Measurements from ENCODE around the gene LANCL2. TPM values are rescaled to one million over a fixed set of nuclear protein-coding genes. Genes with fewer than 3 reads are reported as not detected.

The LANCL2 gene
- total RNA-seq, 1 experiment from 2014 or later, result 26.4 TPM

DNA sequence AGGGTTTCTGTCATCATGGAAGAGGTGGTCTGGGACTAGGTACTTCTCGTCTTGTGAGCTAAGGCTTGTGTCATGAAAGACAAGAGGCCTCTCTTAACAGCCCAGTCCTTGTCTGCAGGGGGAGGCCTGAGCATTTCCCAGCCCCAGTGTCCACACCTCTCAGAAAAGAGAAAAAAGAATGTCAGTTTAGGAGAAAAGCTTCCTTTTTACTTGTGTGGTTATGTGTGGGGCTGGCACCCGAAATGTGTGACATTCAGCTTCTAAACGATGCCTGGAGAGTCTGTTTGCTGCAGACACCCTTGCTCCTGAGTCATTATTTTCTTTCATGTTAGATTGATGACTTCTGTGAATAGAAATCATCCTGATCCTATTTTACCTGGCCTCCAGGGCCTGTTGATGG, 67.4 kb downstream of the LANCL2 start:
- H3K18ac ChIP-seq (ENCODE audit: insufficient read length, low read depth, low read length), result no peak overlapping the region
- no peak overlapping the region for H3K4ac ChIP-seq (ENCODE audit: low read depth, low read length)
- no CpG with 5 or more reads among the region's 3 CpGs for WGBS (ENCODE audit: extremely low coverage, insufficient read length, low lambda C conversion rate)
- H4K91ac ChIP-seq (ENCODE audit: insufficient read length, low read depth, low read length), result no peak overlapping the region
- H3K56ac ChIP-seq (ENCODE audit: insufficient read length, low read depth, low read length), result no peak overlapping the region
- Mint-ChIP-seq H3K36me3 (ENCODE audit: insufficient read depth in 1 of 3, low read depth in 3 of 3) (peaks cover 0 to 1% (median 0%) of the 10 kb centered on the region in 3 experiments; a peak in 3 of 7 replicates), H3K27ac (no peak overlapping the region), H3K4me1 (peaks cover 8 to 10% of the 10 kb centered on the region in 2 experiments), H3K27me3 (ENCODE audit: low read depth) (no peaks in the 10 kb centered on the region; the same call in 1 of the 2 replicates), H3K9me3 (no peaks in the 10 kb centered on the region), H3K4me3 (no peak overlapping the region)
- no peak overlapping the region for H2BK15ac ChIP-seq (ENCODE audit: low read depth, low read length)
- H3K27ac ChIP-seq (ENCODE audit: insufficient read length, low read depth, low read length), result no peak overlapping the region
- H3K4me2 ChIP-seq (ENCODE audit: insufficient read depth, insufficient read length, low read length), result no peak overlapping the region
- no peaks in the 10 kb centered on the region for H3K79me2 ChIP-seq (ENCODE audit: insufficient read depth, low read length)
- DNase-seq, result no peak
- no peaks in the 10 kb centered on the region for H3K27me3 ChIP-seq (ENCODE audit: insufficient read depth, low read length)
- H2AK5ac ChIP-seq (ENCODE audit: insufficient read length, low read length), result no peak overlapping the region
- H2AFZ ChIP-seq (ENCODE audit: low read length), result no peak overlapping the region
- no peak overlapping the region for H3K14ac ChIP-seq (ENCODE audit: insufficient read depth, low read length)
- no peak overlapping the region for H2BK12ac ChIP-seq (ENCODE audit: insufficient read length, low read depth, low read length)
- H2BK20ac ChIP-seq (ENCODE audit: low read depth, low read length, poor library complexity, severe bottlenecking), result no peak overlapping the region
- no peaks in the 10 kb centered on the region for H3K23me2 ChIP-seq (ENCODE audit: insufficient read length, low read depth, low read length, poor library complexity, severe bottlenecking)
- H3K79me1 ChIP-seq (ENCODE audit: insufficient read depth, low read depth, low read length, poor library complexity, severe bottlenecking), result no peaks in the 10 kb centered on the region
- no peak overlapping the region for H4K5ac ChIP-seq (ENCODE audit: insufficient read length, low read depth, low read length)
- H3K4me1 ChIP-seq (ENCODE audit: insufficient read depth, low read length), result no peaks in the 10 kb centered on the region
- TF ChIP-seq, protein P1, sequence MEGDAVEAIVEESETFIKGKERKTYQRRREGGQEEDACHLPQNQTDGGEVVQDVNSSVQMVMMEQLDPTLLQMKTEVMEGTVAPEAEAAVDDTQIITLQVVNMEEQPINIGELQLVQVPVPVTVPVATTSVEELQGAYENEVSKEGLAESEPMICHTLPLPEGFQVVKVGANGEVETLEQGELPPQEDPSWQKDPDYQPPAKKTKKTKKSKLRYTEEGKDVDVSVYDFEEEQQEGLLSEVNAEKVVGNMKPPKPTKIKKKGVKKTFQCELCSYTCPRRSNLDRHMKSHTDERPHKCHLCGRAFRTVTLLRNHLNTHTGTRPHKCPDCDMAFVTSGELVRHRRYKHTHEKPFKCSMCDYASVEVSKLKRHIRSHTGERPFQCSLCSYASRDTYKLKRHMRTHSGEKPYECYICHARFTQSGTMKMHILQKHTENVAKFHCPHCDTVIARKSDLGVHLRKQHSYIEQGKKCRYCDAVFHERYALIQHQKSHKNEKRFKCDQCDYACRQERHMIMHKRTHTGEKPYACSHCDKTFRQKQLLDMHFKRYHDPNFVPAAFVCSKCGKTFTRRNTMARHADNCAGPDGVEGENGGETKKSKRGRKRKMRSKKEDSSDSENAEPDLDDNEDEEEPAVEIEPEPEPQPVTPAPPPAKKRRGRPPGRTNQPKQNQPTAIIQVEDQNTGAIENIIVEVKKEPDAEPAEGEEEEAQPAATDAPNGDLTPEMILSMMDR (conservative IDR thresholded peaks at IDR 0.05), result no peak
- no peak overlapping the region for H3T11ph ChIP-seq (ENCODE audit: low read length)
- no peaks in the 10 kb centered on the region for H3K9me3 ChIP-seq (ENCODE audit: control insufficient read depth, low read depth, low read length)
- no peak overlapping the region for H3K23ac ChIP-seq (ENCODE audit: insufficient read length, low read depth, low read length)
- H2BK5ac ChIP-seq (ENCODE audit: insufficient read length, low read length), result no peak overlapping the region
- H4K8ac ChIP-seq (replicated peaks; ENCODE audit: insufficient read length, low read depth, low read length), result no peak overlapping the region
- H3K9ac ChIP-seq (ENCODE audit: extremely low read depth, insufficient read length, low read length), result no peak overlapping the region
- no peaks in the 10 kb centered on the region for H4K20me1 ChIP-seq (ENCODE audit: control insufficient read depth, insufficient read depth, insufficient read length)
- H2BK120ac ChIP-seq (ENCODE audit: low read depth, low read length, poor library complexity, severe bottlenecking), result no peak overlapping the region

All from H9 (cell line).